ENCODE measurements around the gene LGALS8.

GRCh38 chr1:236561976-236562375 is 38.2 kb downstream of the LGALS8 start:
- TF ChIP-seq CTCF (IDR thresholded peaks at IDR 0.05) (no peak), POLR2AphosphoS5 (IDR thresholded peaks at IDR 0.05) (no peak), POLR2A (IDR thresholded peaks at IDR 0.05; ENCODE audit: low read depth) (no peak), EP300 (IDR thresholded peaks at IDR 0.05) (no peak)

All from esophagus muscularis mucosa (tissue), 4 donors.